Measurements from ENCODE around the gene ANAPC2.

- TF ChIP-seq GATA2 (IDR thresholded peaks at IDR 0.05; ENCODE audit: low read depth, low read length), result no peak
- TF ChIP-seq GATA3 (IDR thresholded peaks at IDR 0.05; ENCODE audit: low read depth, low read length), result no peak
Observed at GRCh38 chr9:137136261-137136880, 52.0 kb downstream of the ANAPC2 start.
